Esophagus muscularis mucosa (tissue), 4 donors: ENCODE measurements around the gene PGLYRP4.

Experiments
- EP300 ChIP-seq: sonication (generic); formaldehyde crosslinking; IDR thresholded peaks from one replicate; pipeline ENCODE4 v1.6.1; 2017; ENCODE audit warnings: antibody characterized with exemption
- POLR2A ChIP-seq: fragments of 450-650 bp; IDR thresholded peaks from one replicate; pipeline ENCODE4 v1.6.1; 2017; ENCODE audit warnings: antibody characterized with exemption, moderate library complexity, mild to moderate bottlenecking, low read depth
- POLR2AphosphoS5 ChIP-seq, 2 donors: sonication (generic); formaldehyde crosslinking; IDR thresholded peaks; one replicate each; pipeline ENCODE4 v1.6.1; 2017; ENCODE audit warnings: antibody characterized with exemption in 2 of 2
- TF ChIP-seq, protein P1 (sequence below), 3 experiments: fragments of 200-600 bp in 2 of 3; fragments of 450-650 bp in 1 of 3; sonication (generic) in 2 of 3; IDR thresholded peaks; one replicate each; pipeline ENCODE4 v1.5.1; 2017 to 2019; ENCODE audit warnings: antibody characterized with exemption in 3 of 3, mild to moderate bottlenecking in 2 of 3, moderate library complexity in 1 of 3

GRCh38 chr1:153395136-153395685, 46.6 kb upstream of the PGLYRP4 start:
- TF ChIP-seq, protein P1, sequence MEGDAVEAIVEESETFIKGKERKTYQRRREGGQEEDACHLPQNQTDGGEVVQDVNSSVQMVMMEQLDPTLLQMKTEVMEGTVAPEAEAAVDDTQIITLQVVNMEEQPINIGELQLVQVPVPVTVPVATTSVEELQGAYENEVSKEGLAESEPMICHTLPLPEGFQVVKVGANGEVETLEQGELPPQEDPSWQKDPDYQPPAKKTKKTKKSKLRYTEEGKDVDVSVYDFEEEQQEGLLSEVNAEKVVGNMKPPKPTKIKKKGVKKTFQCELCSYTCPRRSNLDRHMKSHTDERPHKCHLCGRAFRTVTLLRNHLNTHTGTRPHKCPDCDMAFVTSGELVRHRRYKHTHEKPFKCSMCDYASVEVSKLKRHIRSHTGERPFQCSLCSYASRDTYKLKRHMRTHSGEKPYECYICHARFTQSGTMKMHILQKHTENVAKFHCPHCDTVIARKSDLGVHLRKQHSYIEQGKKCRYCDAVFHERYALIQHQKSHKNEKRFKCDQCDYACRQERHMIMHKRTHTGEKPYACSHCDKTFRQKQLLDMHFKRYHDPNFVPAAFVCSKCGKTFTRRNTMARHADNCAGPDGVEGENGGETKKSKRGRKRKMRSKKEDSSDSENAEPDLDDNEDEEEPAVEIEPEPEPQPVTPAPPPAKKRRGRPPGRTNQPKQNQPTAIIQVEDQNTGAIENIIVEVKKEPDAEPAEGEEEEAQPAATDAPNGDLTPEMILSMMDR (IDR thresholded peaks at IDR 0.05): no peak
- TF ChIP-seq POLR2A (no peak), POLR2AphosphoS5 (IDR thresholded peaks at IDR 0.05) (no peak), EP300 (no peak)
